ENCODE data around the gene BUD23. TPM values are rescaled to one million over a fixed set of nuclear protein-coding genes. Genes with fewer than 3 reads are reported as not detected.
A peak's percentile ranks its signal among the peaks of the same experiment; 100 is the strongest.

The BUD23 gene
- total RNA-seq, 2 donors from 2014 or later: 34.3 to 43.3 TPM

GRCh38 chr7:73730485-73730884, 47.1 kb downstream of the BUD23 start:
- intact Hi-C loops (cut with DNase I): no loop called here
- no peak for DNase-seq
- no peak for ATAC-seq
- H3K9me3 ChIP-seq: no peaks in the 10 kb centered on the region
- H3K4me1 ChIP-seq: peaks cover 11% of the 10 kb centered on the region
- WGBS, 2 donors: 25 to 34% methylated on average over 3 of the region's 3 CpGs
- no peaks in the 10 kb centered on the region for H3K36me3 ChIP-seq (replicated peaks in 1 of 2; ENCODE audit: insufficient read depth in 1 of 2, low read depth in 2 of 2)
- no peak overlapping the region for H3K27ac ChIP-seq
- no peaks in the 10 kb centered on the region for H3K27me3 ChIP-seq
- H3K4me3 ChIP-seq: no peak overlapping the region
- no peak for TF ChIP-seq CTCF (IDR thresholded peaks at IDR 0.05)
- no peak for TF ChIP-seq POLR2A (IDR thresholded peaks at IDR 0.05)

- H3K27ac ChIP-seq: no peak overlapping the region
- H3K4me3 ChIP-seq: no peak overlapping the region
- WGBS, 2 donors: 38 to 63% methylated on average over 1 to 2 of the region's 2 CpGs
- H3K9me3 ChIP-seq: no peaks in the 10 kb centered on the region
- ATAC-seq (no peak), DNase-seq (no peak)
- H3K27me3 ChIP-seq: no peaks in the 10 kb centered on the region
- intact Hi-C loops (cut with DNase I): no loop called here
- H3K36me3 ChIP-seq (replicated peaks in 1 of 2; ENCODE audit: insufficient read depth in 1 of 2, low read depth in 2 of 2): peaks cover 0 to 7% of the 10 kb centered on the region in 2 donors
- TF ChIP-seq POLR2A (IDR thresholded peaks at IDR 0.05) (no peak), CTCF (IDR thresholded peaks at IDR 0.05) (no peak)
- peaks cover 30% of the 10 kb centered on the region for H3K4me1 ChIP-seq
Observed at GRCh38 chr7:73732397-73732796, 49.0 kb downstream of the BUD23 start.

GRCh38 chr7:73734619-73735527, 51.5 kb downstream of the BUD23 start:
- H3K9me3 ChIP-seq: no peaks in the 10 kb centered on the region
- no peaks in the 10 kb centered on the region for H3K27me3 ChIP-seq
- ATAC-seq (peak; percentile 62), DNase-seq (peak; percentile 88 to 95 (median 92))
- H3K4me1 ChIP-seq: peaks cover 46% of the 10 kb centered on the region
- peaks cover 0 to 7% of the 10 kb centered on the region in 2 donors for H3K36me3 ChIP-seq (replicated peaks in 1 of 2; ENCODE audit: insufficient read depth in 1 of 2, low read depth in 2 of 2)
- H3K4me3 ChIP-seq: no peak overlapping the region
- peak; percentile 32 to 57 (median 56) for TF ChIP-seq POLR2A (IDR thresholded peaks at IDR 0.05)
- TF ChIP-seq CTCF (IDR thresholded peaks at IDR 0.05): peak; percentile 79 to 98 (median 95)
- intact Hi-C loops (cut with DNase I): no loop called here
- H3K27ac ChIP-seq: peak overlapping the region; percentile 66 to 82 (median 76)
- 45 to 52% methylated on average over 7 to 12 of the region's 16 CpGs for WGBS, 2 donors

GRCh38 chr7:73735528-73735905, 52.1 kb downstream of the BUD23 start:
- TF ChIP-seq CTCF (IDR thresholded peaks at IDR 0.05) (no peak), POLR2A (IDR thresholded peaks at IDR 0.05) (no peak)
- peak overlapping the region; percentile 66 to 82 (median 76) for H3K27ac ChIP-seq
- peaks cover 0 to 7% of the 10 kb centered on the region in 2 donors for H3K36me3 ChIP-seq (replicated peaks in 1 of 2; ENCODE audit: insufficient read depth in 1 of 2, low read depth in 2 of 2)
- 82 to 96% methylated on average over 4 to 7 of the region's 8 CpGs for WGBS, 2 donors
- intact Hi-C loops (cut with DNase I): no loop called here
- DNase-seq: no peak
- no peaks in the 10 kb centered on the region for H3K9me3 ChIP-seq
- peaks cover 52% of the 10 kb centered on the region for H3K4me1 ChIP-seq
- ATAC-seq: no peak
- no peak overlapping the region for H3K4me3 ChIP-seq
- H3K27me3 ChIP-seq: no peaks in the 10 kb centered on the region
